Pancreas (tissue), 10 donors: ENCODE data around the gene SEL1L3. TPM values are rescaled to one million over a fixed set of nuclear protein-coding genes. Genes with fewer than 3 reads are reported as not detected.
A peak's percentile ranks its signal among the peaks of the same experiment; 100 is the strongest.

Source experiments
- ATAC-seq, 4 donors: fragments of 200-7000 bp; cut with Tn5 transposase; one replicate each; pipeline versions ENCODE4 v1.8.0 to v1.9.1; 2020; ENCODE audit warnings: mild to moderate bottlenecking in 4 of 4, moderate library complexity in 4 of 4
- DNase-seq, 6 donors: peaks; one replicate each; pipeline ENCODE4 v3.0.0-alpha.2; 2020
- FAIRE-seq: peaks from 2 replicates; lab custom pipeline; 2012; peaks lifted over from hg19 to GRCh38; lab: Jason Lieb, UNC
- H3K27ac ChIP-seq, 4 donors: fragments of 200-600 bp; sonication (generic); 1 replicate in 3 of 4; 2 replicates in 1 of 4; pipeline versions ENCODE4 v1.5.0 to v1.8.0; 2020
- H3K27me3 ChIP-seq, 4 donors: fragments of 200-600 bp; one replicate each; pipeline ENCODE4 v1.8.0; 2021
- H3K36me3 ChIP-seq, 3 donors: fragments of 200-600 bp; sonication (generic) in 1 of 3; one replicate each; pipeline versions ENCODE4 v1.5.0 to v1.8.0; 2020 to 2021
- H3K4me1 ChIP-seq, 3 donors: fragments of 200-600 bp; one replicate each; pipeline ENCODE4 v1.8.0; 2021
- H3K4me3 ChIP-seq, 4 donors: fragments of 200-600 bp; sonication (generic) in 2 of 4; one replicate each; pipeline versions ENCODE4 v1.5.0 to v1.8.0; 2020 to 2021
- H3K9me3 ChIP-seq, 4 donors: fragments of 200-600 bp; one replicate each; pipeline ENCODE4 v1.8.0; 2021
- CTCF ChIP-seq, 4 donors: fragments of 200-600 bp; sonication (generic) in 3 of 4; IDR thresholded peaks; one replicate each; pipeline versions ENCODE4 v1.5.0 to v1.8.0; 2021; ENCODE audit warnings: antibody characterized with exemption in 4 of 4
- WGBS, 2 donors: extraction: QIAGEN DNeasy Blood & Tissue Kit; methylation state at CpG; one replicate each; pipeline ENCODE4 v1.1.7; 2013; 5-methylcytosine and 5-hydroxymethylcytosine counted together
- intact Hi-C, 3 donors: fragments of 100-400 bp; cut with DNase I; formaldehyde crosslinking; loops; one replicate each; pipeline versions ENCODE4 v1.11.1 to v1.14.2; 2022
- polyA plus RNA-seq, 2 donors: library from polyadenylated mRNA; stranded (reverse); fragments of 200-250 nt; gene quantifications; one replicate each; pipeline ENCODE4 v1.2.3, GENCODE V29; 2013
- total RNA-seq, 6 donors: library from RNA; stranded (reverse); fragmentation: NEBNext Ultra II Directional in 4 of 6; extraction: Animal tissue kit (Norgen Biotek cat#: 25700) in 4 of 6; gene quantifications; one replicate each; pipeline versions ENCODE4 v1.2.1 to v1.2.4, GENCODE V29; 2021 to 2023
- donor health status: healthy with polysubstance abuse.
- donor health status: DM: no; HTN: no; CAD: no; lungs with moderate emphysema.
- donor health status: DM: no; HTN: no; CAD: no.
- donor health status: control.
- donor health status: control.
- donor health status: Bipolar disorder and iron deficiency.
- donor health status: DM: yes; HTN: yes; CAD: no.
- donor health status: DM: no; HTN: no; CAD: no.
- donor health status: DM: no; HTN: no; CAD: no.
- donor health status: DM: yes; HTN: yes; CAD: no.

The SEL1L3 gene
- total and polyA plus RNA-seq, 8 donors, result 18.4 to 76.7 (median 41.0) TPM

GRCh38 chr4:25874655-25875054, 11.9 kb upstream of the SEL1L3 start:
- no peak for FAIRE-seq
- no peak overlapping the region for H3K27ac ChIP-seq
- H3K4me1 ChIP-seq, result peaks cover 0 to 8% (median 0%) of the 10 kb centered on the region in 3 donors
- ATAC-seq, result no peak
- TF ChIP-seq CTCF (IDR thresholded peaks at IDR 0.05), result no peak
- H3K27me3 ChIP-seq, result no peaks in the 10 kb centered on the region
- no peaks in the 10 kb centered on the region for H3K9me3 ChIP-seq
- intact Hi-C loops, result no loop called here
- no peaks in the 10 kb centered on the region for H3K36me3 ChIP-seq
- WGBS, 2 donors, result 90 to 95% methylated on average over 3 of the region's 3 CpGs
- DNase-seq, result no peak
- H3K4me3 ChIP-seq, result no peak overlapping the region

- peak in 3 of 4 donors; percentile 30 to 58 (median 54) for ATAC-seq
- intact Hi-C loops, result no loop called here
Measured at GRCh38 chr4:25873632-25874129, 10.9 kb upstream of the SEL1L3 start.

GRCh38 chr4:25872851-25873631, 10.3 kb upstream of the SEL1L3 start:
- Histone ChIP-seq H3K4me1 (peaks cover 0 to 8% (median 0%) of the 10 kb centered on the region in 3 donors), H3K27me3 (no peaks in the 10 kb centered on the region), H3K9me3 (no peaks in the 10 kb centered on the region), H3K36me3 (no peaks in the 10 kb centered on the region), H3K4me3 (no peak overlapping the region), H3K27ac (no peak overlapping the region)
- 77 to 78% methylated on average over 13 of the region's 13 CpGs for WGBS, 2 donors
- DNase-seq (no peak), ATAC-seq (peak in 1 of 4 donors; percentile 12), FAIRE-seq (no peak)
- no peak for TF ChIP-seq CTCF (IDR thresholded peaks at IDR 0.05)
- intact Hi-C loops, result no loop called here

More at GRCh38 chr4:25873632-25874129, 10.9 kb upstream of the SEL1L3 start:
- Histone ChIP-seq H3K4me1 (peaks cover 0 to 8% (median 0%) of the 10 kb centered on the region in 3 donors), H3K36me3 (no peaks in the 10 kb centered on the region), H3K27me3 (no peaks in the 10 kb centered on the region), H3K4me3 (no peak overlapping the region), H3K27ac (no peak overlapping the region), H3K9me3 (no peaks in the 10 kb centered on the region)
- no peak for DNase-seq
- no peak for FAIRE-seq
- no peak for TF ChIP-seq CTCF (IDR thresholded peaks at IDR 0.05)
- 21 to 22% methylated on average over 7 of the region's 7 CpGs for WGBS, 2 donors

GRCh38 chr4:25870081-25870480, 7.3 kb upstream of the SEL1L3 start:
- 89 to 91% methylated on average over 2 of the region's 2 CpGs for WGBS, 2 donors
- intact Hi-C loops, result no loop called here
- Histone ChIP-seq H3K4me3 (no peak overlapping the region), H3K4me1 (peaks cover 0 to 8% (median 0%) of the 10 kb centered on the region in 3 donors), H3K36me3 (no peaks in the 10 kb centered on the region), H3K27ac (no peak overlapping the region), H3K27me3 (no peaks in the 10 kb centered on the region), H3K9me3 (no peaks in the 10 kb centered on the region)
- no peak for TF ChIP-seq CTCF (IDR thresholded peaks at IDR 0.05)
- FAIRE-seq (no peak), DNase-seq (no peak), ATAC-seq (no peak)
